HepG2 (cell line): ENCODE measurements around the gene HABP4. TPM values are rescaled to one million over a fixed set of nuclear protein-coding genes. Genes with fewer than 3 reads are reported as not detected.

Experiments
- GRHL1 ChIP-seq: sonication (generic); formaldehyde crosslinking; conservative IDR thresholded peaks from 2 replicates; pipeline ENCODE4 v1.8.0; 2022; ENCODE audit warnings: missing genetic modification reagents
- GTF2F1 ChIP-seq: fragments of 150-350 bp; IDR thresholded peaks from 2 replicates; pipeline ENCODE4 v1.6.1; 2014; ENCODE audit warnings: low read length
- HDAC6 ChIP-seq: fragments of 200-600 bp; sonication (generic); IDR thresholded peaks from 2 replicates; pipeline ENCODE4 v1.7.0; 2017; ENCODE audit warnings: mild to moderate bottlenecking, antibody characterized with exemption, low read length, low read depth
- KMT2B ChIP-seq: IDR thresholded peaks from 2 replicates; pipeline ENCODE4 v1.6.1; 2016; ENCODE audit warnings: missing genetic modification reagents, missing compliant biosample characterization
- MTA3 ChIP-seq: sonication (generic); formaldehyde crosslinking; IDR thresholded peaks from 2 replicates; pipeline ENCODE4 v1.4.0; 2020; ENCODE audit warnings: missing genetic modification reagents
- MYNN ChIP-seq: sonication (generic); formaldehyde crosslinking; IDR thresholded peaks from 2 replicates; pipeline ENCODE4 v1.4.0; 2020; ENCODE audit warnings: mild to moderate bottlenecking, low read depth, missing genetic modification reagents
- RBM22 ChIP-seq: fragments of 200-400 bp; formaldehyde crosslinking; optimal IDR thresholded peaks from 2 replicates; pipeline ENCODE3; 2017; ENCODE audit warnings: mild to moderate bottlenecking, low read length, moderate library complexity
- RNF219 ChIP-seq: sonication (generic); formaldehyde crosslinking; IDR thresholded peaks from 2 replicates; pipeline ENCODE4 v1.5.0; 2020; ENCODE audit warnings: mild to moderate bottlenecking, missing genetic modification reagents
- ZBTB33 ChIP-seq: sonication (generic); formaldehyde crosslinking; IDR thresholded peaks from 2 replicates; pipeline ENCODE4 v1.4.0; 2020; ENCODE audit warnings: missing genetic modification reagents
- ZNF407 ChIP-seq: sonication (generic); formaldehyde crosslinking; IDR thresholded peaks from one replicate; pipeline ENCODE4 v1.5.1; 2020; ENCODE audit warnings: mild to moderate bottlenecking, missing genetic modification reagents; ENCODE audit errors: not compliant biosample characterization
- ZNF430 ChIP-seq: sonication (generic); formaldehyde crosslinking; IDR thresholded peaks from 2 replicates; pipeline ENCODE4 v1.9.0; 2021; ENCODE audit warnings: mild to moderate bottlenecking, missing genetic modification reagents
- ZNF577 ChIP-seq: sonication (generic); formaldehyde crosslinking; IDR thresholded peaks from 2 replicates; pipeline ENCODE4 v1.4.0; 2020; ENCODE audit warnings: mild to moderate bottlenecking, low read depth, missing genetic modification reagents, borderline replicate concordance
- ZNF607 ChIP-seq: sonication (generic); formaldehyde crosslinking; IDR thresholded peaks from 2 replicates; pipeline ENCODE4 v1.5.1; 2020; ENCODE audit warnings: missing genetic modification reagents, mild to moderate bottlenecking, borderline replicate concordance
- ZSCAN31 ChIP-seq: sonication (generic); formaldehyde crosslinking; IDR thresholded peaks from 2 replicates; pipeline ENCODE4 v1.5.0; 2020; ENCODE audit warnings: low read depth, mild to moderate bottlenecking, missing genetic modification reagents
- polyA plus RNA-seq, 8 experiments: library from polyadenylated mRNA; depleted of rRNA in 3 of 8; stranded (reverse) in 7 of 8; unstranded in 1 of 8; fragments of >200 nt; fragmentation: Illumina TruSeq in 4 of 8; extraction: Trizol in 4 of 8; gene quantifications; 2 replicates each; pipeline versions ENCODE4 v1.2.1 to v1.2.3, GENCODE V29; 2011 to 2016; ENCODE audit warnings: low read depth in 4 of 8, missing spikeins in 1 of 8, mixed read lengths in 1 of 8; ENCODE audit not compliant: insufficient read depth in 1 of 8
- total RNA-seq, 5 experiments: library from RNA; depleted of rRNA; stranded (reverse); fragments of >200 nt; fragmentation: Illumina TruSeq; extraction: Trizol; gene quantifications; 2 replicates each; pipeline ENCODE4 v1.2.3, GENCODE V29; 2016; ENCODE audit warnings: low read depth in 1 of 5

Gene HABP4
- total and polyA plus RNA-seq, 2 of the 13 experiments (the other 11 are each of a cell fraction or from before 2014, with no cell fraction given): 14.3 to 26.6 TPM

GRCh38 chr9:96418083-96418919, 31.7 kb upstream of the HABP4 start, which contains the start of gene ZNF367 (continued):
- no peak for TF ChIP-seq GRHL1 (CRISPR knock-in tag)
- TF ChIP-seq MTA3 (CRISPR knock-in tag): no peak
- TF ChIP-seq ZSCAN31 (CRISPR knock-in tag): no peak; the same call in 1 of the 2 replicates
- TF ChIP-seq ZNF407: no peak
- peak; percentile 75; the same call in 1 of the 2 replicates for TF ChIP-seq MYNN (CRISPR knock-in tag)
- TF ChIP-seq ZNF430 (CRISPR knock-in tag): peak; percentile 49; the same call in 1 of the 2 replicates
- no peak for TF ChIP-seq ZNF607 (CRISPR knock-in tag)
- no peak for TF ChIP-seq ZBTB33 (CRISPR knock-in tag)
- TF ChIP-seq ZNF577 (CRISPR knock-in tag): no peak
- no peak for TF ChIP-seq RNF219
- TF ChIP-seq KMT2B: no peak
- no peak for TF ChIP-seq GTF2F1
- no peak for TF ChIP-seq HDAC6
- TF ChIP-seq RBM22: no peak
